Fibroblast of skin of scalp (primary cell): Measurements from ENCODE around the gene HMCES.
"Not testable (repeated sequence)": the region's sequence is repeated elsewhere in the genome, so short reads cannot be mapped to it uniquely, and the experiment has no call there.

ENCODE experiments used
- DNase-seq: peaks from one replicate; pipeline ENCODE4 v3.0.0-alpha.2; 2013

The HMCES gene

DNA sequence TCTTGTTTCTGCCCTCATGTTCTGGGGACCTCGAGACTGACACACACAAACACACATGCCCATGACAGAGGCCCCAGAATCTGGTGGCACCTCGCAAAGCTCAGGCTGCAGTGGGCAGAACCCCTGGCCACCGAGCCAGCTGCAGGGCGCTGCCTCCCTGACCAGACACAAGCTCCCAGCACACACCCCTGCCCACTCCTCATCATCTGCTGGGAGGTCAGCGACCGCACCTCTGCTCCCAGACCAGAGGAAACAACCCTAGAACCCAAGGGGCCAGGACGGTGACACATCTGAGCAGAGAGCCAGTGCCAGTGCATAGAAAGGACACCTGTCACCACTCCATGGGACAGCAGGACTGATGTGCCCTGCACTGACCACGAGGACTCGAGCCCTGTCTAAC lies 43.2 kb downstream of the HMCES start:
- no peak for DNase-seq

DNA sequence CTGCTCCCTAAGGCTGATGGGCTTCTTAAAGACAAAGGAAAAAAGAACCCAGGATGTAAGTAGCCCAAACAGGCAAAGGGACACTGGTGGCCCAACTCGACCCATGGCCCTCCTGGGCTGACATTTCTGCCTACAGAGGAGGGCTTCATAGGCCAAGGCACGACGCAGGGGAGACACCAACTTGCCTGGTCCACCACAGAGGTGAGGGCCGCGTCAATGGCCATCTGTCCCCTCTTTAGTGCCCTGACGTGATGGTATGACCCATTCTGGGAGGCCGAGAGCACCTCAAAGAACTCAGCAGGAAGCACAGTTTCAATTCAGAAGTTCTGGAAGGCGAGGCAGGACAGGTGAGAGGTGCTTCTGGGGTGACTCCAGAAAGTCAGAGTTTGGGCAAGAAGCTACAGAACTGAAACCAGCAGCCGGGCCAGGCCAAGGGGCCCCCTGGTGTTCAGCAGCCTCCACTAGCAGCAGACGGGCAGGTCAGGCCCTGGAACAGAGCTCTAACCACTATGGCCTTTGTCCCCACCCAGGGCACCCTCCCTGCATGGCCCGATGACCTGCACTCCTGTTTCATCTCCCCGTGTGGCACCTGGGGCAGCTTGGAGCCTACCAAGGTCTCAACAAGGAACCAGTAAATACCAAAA lies 45.1 kb downstream of the HMCES start:
- no peak for DNase-seq

DNA sequence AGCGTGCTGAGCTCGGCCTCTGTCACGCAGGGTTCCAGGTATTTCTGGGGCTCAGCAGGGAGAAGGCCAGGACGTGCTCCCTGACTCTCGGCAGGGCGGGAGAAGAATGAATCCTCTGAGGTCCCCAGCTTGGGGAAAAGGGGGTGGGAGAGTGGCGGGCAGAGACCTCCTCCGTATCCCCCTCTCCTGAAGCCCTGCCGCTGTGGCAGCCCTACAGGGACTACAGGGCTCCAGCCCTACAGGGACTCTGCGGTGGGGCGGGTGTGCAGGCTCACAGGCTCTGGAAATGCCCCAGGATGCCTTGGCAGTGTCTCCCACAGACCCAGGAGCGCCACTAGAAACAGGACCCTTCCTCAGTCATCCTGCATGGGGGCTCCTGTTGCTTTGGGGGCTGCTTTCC lies 46.2 kb downstream of the HMCES start:
- DNase-seq = no peak

DNA sequence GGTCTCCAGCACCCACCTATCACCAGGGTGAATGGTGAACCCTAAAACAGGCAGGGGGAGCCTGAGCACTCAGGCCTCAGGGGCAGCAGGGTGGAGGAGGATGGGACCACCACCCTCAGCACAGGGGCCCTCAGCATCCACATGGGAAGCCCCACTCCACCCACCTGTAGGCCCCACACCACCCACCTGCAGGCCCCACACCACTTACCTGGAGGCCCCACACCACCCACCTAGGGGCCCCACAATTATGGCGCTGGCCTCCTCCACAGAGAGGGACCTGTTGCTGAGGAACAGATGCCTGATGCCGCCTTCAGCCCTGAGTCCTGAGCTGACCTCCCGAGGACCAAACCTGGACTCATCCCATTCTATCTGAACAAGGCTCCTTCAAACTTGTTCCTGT lies 46.7 kb downstream of the HMCES start:
- no peak for DNase-seq

DNA sequence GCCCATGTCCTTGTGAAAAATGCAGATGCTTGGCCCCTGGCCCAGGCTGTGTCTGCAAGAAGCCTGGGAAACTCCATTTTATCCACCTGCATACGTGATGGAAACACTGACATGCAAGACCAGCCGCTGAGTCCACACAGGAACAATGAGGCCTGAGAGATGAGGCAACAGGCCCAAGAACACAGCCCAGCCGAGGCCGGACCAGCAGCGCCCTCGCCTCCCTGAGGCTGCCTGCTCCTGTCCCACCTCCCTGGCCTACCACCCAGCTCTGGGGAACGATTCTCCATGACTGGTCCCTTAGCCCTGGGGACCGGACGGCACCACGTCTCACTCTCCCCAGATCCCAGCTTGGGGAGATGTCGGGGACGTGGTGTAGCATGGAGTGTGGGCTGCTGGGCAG lies 47.5 kb downstream of the HMCES start:
- DNase-seq = no peak

DNA sequence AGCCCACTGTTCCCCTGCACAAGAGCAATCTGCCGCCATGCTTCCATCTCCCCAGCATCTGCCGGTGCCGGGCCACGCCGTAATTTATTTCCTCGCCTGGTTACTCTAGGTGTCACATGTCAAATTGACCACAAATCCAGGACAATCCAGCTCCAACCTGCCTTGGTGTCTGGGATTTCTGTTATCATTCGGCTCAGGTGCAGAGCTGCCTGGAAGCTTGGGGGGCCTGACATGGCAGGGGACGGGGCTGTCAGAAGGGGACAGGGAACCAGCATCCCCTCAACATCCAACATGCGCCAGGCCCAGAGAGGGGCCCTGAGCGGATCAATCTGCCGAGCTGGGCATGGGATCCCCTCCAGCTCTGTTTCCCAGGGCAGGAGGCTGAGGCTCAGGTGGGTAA lies 47.9 kb downstream of the HMCES start:
- no peak for DNase-seq

DNA sequence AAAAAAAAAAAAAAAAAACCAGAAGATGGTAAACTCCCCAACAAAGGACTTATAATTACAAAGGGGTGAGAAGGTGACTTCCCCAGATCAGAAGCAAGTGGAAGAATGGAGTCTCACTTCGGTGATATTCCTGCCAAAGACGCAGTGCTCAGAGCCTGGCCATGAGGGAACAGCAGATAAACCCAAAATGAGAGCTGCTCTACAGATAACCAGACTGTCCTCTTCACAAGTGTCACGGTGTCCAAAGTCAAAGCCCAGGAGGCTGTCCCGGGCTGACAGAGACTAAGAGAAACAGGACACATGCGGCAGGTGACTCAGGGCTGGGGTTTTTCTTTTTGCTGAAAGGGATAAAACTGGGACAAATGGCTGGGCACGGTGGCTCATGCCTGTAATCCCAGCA lies 48.8 kb downstream of the HMCES start:
- DNase-seq = no peak

DNA sequence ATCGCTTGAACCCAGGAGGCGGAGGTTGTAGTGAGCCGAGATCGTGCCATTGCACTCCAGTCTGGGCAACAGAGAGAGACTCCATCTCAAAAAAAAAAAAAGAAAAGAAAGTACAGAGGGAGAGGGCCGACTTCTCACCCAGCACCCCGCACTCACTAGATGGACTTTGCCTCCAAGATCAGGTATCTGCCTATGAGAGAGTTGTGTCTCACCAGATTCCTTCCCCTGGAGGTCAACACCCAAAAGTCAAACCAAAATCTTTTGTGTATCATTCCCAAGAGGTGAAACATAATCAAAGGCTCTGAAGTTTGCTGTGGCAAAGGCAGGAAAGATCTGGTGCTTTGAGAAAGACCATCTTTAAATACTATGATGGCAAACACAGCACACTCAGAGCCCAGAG lies 51.2 kb downstream of the HMCES start:
- no peak for DNase-seq

DNA sequence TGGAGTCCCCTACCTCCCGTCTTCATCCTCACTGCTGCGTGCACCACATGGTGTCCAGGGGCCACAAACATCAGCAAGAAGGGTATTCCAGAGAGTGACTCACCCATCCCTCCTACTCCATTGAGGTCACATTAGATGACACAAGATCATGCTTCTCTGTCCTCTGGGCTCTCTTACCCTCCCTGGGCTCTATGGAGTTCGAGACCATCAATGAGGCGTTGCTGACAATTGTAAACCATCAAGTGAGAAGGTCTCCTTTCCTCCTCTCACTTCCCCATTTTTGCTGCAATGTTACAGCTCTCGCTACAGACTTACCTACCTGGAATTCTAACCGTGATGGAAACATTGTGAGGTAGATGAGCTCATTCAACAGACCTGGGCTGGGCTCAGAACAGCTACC lies 51.7 kb downstream of the HMCES start:
- no peak for DNase-seq

DNA sequence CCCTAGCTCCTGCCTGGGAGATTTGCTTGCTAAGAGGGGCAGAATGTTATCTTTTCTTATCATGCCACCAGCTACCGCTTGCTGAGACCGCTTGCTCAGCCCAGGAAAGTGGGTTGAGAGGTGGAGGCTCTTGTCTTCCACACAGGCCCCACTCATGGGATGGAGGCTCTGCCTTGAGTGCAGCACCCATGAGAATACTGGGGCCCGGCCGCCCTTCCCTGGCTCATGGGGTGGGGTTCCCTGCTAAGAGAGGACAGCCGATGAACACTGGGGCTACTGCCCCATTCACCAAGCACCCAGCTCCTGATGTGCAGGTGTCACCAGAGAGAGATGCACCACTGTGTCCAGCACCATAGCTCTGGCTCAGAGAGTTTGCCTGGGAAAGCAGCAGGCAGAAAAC lies 55.2 kb downstream of the HMCES start:
- DNase-seq = no peak

DNA sequence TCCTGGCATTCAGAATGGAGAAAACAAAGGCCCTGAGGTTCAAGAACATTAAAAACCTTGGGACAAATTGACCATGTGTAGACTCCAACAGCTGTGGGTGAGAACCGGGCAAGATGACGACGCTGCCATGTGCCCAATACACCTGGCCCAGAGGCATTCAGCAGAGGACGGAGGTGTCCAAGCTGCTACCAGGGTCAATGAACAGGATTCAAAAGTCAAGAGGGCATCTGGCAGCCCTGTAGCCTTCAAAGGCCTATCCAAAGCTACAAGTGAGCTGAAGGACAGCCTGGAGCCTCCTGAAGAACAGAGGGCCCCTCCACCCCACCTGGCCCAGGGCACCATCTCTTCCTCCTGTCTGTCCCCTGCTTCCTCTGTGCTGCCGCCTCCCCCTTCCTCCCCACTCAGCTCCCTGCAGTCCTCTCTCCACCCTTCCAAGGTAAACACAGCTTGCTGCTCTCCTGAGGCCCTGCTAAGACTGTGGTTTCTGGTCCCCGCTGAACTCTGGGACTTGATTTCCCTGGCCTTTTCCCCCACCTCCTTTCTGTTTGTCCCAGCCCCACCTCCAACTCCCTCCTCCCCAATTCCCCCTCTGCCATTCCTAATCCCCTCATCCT lies 57.5 kb downstream of the HMCES start:
- no peak for DNase-seq

DNA sequence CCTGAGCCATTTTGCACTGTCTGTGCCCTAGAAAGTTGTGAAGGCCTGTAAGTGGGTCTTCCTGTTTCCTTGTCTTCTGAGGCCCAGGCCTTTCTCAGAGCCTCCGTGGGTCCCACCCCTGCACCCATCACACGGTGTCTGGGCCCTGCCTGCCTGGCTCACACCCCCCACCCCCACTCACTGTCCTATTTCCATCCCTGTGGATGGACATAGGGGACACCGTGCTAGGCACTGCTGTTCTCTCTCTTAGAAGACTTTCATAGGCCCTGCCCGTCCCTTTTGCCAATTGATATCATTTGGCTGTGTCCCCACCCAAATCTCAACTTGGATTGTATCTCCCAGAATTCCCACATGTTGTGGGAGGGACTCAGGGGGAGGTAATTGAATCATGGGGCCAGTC lies 59.0 kb downstream of the HMCES start:
- DNase-seq = not testable (repeated sequence)

DNA sequence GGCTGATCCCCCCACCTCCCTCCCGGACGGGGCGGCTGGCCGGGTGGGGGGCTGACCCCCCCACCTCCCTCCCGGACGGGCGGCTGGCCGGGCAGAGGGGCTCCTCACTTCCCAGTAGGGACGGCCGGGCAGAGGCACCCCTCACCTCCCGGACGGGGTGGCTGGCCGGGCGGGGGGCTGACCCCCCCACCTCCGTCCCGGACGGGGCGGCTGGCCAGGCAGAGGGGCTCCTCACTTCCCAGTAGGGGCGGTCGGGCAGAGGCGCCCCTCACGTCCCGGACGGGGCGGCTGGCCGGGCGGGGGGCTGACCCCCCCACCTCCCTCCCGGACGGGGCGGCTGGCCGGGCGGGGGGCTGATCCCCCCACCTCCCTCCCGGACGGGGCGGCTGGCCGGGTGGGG lies 60.5 kb downstream of the HMCES start:
- not testable (repeated sequence) for DNase-seq

DNA sequence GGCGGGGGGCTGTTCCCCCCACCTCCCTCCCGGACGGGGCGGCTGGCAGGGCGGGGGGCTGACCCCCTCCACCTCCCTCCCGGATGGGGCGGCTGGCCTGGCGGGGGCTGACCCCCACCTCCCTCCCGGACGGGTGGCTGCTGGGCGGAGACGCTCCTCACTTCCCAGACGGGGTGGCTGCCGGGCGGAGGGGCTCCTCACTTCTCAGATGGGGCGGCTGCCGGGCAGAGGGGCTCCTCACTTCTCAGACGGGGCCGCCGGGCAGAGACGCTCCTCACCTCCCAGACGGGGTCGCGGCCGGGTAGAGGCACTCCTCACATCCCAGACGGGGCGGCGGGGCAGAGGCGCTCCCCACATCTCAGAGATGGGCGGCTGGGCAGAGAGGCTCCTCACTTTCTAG lies 61.2 kb downstream of the HMCES start:
- not testable (repeated sequence) for DNase-seq

DNA sequence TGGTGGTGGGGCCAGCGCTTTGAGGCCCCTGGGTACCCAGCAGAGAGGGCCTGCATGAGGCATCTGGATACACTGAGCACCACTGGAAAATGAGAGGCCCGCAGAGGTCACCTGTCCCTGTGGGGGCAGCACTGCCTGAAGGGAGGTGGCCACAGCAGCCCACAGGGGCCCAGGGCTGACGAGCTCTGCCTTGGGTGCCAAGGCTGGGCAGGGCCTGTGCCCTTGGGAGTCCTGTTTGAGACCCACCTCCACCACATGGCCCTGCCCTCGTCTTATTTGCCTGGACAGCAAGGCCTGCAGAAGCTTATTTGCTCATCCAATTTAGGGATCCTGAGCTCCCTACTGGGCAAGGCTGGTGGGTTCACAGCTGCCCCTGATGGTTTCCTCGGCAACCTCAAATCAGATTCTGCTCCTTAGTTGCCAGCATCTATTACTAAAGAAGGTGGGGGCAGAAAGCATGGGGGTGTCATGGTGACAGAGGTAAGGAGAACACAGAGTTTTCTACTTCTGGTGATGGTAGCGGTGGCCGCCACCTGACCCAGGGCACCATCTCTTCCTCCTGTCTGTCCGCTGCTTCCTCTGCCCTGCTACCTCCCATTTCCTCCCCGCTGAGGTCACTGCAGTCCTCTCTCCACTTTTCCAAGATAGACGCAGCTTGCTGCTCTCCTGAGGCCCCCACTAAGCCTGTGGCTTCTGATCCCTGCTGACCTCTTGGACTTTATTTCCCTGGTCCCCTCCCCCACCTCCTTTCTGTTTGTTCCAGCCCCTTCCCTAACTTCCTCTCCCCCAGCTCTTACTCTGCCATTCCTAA lies 62.9 kb downstream of the HMCES start:
- DNase-seq = no peak

DNA sequence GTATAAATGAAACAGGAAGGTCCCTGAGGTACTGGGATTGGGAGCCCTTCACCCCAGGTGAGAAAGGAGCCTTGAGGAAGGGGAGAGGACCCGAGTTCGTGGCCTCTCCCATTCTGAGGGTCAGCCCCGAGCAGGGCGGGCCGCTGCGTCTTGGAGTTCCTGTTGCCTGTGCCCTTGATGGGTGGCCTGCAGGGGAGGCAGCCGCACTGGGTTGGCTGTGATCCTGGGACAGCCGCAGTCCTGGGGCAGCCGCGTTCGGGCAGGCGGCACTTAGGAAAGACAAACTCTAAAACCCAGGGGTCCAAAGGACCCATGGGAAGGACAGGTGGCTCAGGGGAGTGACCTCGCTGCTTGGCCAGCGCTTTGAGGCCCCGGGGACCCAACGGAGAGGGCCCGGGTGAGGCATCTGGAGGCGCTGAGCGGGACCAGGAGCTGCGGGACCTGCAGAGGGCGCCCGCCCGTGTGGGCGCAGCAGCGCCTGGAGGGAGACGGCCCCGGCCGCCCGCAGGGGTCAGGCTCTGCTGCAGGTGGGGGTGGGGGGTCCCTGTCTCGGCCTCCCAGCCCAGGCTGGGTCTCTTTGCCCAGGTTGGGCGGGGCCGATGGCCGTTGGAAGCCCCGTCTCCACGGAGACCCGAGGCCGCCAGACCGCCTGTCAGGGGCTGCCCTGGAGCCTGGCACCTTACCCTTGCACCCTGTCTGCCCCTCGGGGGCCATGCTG lies 65.1 kb downstream of the HMCES start:
- DNase-seq = no peak

DNA sequence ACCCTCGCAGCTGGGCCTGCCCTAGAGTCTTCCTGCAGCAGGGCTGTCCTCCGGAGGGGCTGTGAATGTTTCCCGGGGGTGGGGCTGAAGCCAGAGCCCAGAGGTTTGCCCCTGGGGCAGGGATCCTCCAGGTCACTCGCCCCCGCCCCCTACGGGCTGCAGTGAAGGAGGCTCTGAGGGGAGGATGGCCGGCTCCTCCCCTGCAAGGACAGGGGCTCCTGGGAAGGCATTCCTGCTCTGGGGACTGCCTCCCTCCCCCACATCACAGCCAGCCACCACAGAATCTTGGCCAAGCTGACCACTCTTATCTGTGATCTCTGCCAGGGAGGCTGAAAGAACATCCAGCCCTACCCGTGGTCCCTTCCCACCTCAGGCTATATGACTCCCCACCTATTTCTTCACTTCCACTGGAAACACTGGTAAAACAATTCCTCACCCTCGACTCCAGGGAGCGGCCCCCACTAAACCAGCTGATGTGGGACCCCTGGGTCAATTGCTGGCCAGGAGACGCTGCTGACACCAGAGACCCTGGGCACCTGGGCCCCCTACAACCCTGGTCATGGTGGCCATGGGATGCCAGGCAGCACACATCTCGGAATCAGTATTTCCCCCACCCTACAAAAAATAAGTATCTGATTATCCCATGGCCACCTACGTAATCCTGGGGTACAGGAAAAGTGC lies 66.0 kb downstream of the HMCES start:
- no peak for DNase-seq

DNA sequence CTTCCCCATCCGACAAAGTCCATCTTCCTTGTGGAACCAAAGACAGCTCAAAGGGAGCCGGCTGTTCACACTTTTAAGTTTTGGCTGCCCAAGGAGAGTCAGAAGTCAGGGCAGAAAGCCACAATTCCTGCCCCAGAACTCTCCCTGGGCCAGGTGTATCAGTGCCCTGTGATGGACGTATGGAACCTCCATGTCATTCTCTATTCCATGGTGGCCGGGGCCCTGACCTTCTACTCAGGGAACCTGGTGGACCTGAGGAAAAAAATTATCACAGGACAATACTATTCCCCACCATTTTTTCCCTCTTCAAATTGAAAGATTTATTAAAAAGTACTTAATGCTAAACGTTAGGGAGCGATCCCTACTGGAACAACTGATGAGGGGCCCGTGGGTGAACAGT lies 66.6 kb downstream of the HMCES start:
- DNase-seq = no peak

DNA sequence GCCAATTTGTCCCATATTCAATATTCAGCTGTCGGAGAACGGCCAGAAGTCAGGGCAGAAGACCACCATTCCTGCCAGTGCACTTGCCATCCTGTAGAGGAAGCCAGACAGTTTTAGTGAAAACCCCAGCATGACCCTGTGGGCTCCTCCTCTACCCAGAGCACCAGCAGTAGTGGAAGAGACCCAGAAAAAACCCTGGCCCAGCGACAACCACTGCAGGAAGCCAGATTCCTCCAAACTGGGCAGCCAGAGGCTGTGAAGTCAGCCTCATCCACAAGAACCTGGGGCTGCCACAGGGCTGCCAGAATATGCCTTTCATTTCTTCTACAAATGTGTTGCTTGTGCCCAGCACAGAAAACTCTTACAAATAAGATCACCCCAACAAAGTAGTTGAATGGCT lies 67.3 kb downstream of the HMCES start:
- DNase-seq = no peak

DNA sequence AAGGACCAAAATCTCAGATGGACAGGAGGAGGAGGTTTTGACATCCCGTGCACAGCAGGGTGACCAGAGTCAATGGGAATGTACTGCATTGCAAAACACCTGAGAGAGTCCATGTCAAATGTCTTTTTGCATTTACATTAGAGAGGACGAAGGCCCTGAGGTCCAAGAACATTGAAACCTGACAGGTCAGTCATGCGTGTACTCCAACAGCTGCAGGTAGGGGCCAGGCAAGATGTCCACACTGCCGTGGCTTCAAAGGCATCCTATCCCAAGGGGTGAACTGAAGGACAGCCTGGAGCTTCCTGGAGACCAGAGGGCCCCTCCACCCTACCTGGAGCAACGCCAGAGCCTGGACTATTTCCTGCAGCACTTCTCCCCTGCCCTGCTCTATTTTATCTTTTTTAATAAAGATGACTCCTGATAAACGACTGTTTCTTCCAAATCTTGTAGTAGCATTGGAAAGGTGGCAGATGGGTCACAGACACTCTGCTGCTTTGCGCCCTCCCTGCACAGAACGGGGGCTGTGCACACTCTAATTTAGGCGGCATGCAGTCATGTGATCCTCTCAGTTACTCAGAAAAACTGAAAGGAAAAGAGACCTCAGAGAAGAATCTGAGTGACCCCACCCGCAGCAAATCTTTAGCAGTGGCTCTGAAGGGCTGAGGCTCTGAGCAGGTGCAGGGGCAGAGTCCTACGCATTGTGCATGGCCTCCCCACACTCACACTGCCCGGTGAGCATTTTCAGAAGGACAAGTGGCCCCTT lies 68.2 kb downstream of the HMCES start:
- no peak for DNase-seq

DNA sequence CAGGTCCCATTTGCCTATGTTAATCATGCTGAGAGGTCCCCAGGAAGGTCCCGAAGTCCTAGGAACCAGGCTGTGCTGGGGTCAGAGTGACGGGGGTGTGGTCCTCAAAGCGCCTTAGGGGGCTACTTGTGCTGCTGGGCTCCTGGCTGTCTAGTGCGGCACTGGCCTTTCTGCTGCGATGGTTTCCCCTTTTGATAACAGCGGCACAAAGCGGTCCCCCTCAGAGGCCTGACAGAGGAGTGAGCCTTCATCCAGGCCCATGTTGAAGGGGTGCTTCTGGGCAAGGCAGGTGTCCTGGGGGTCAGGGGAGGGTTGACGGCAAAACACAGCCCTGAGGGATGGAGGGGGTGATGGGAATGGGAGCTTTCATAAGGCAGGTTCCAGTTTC lies 68.8 kb downstream of the HMCES start:
- no peak for DNase-seq

DNA sequence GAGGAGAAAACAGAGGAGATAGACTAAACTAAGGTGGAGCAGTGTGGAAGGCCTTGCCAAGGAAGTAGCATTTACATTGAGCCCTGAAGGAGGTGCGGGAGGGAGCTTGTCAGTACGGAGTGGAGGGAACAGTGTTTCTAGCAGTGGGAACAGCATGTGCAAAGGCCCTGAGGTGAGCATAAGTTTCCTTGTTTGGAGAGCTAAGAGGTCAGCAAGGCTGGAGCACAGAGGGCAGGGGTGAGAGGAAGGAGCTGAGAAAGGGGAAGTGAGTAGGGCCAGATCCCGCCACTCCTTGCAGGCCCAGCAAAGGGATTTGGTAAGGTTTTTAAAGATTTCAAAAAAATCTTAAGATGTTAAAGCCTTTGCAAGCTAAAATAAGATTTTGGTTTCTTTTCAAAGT lies 70.1 kb downstream of the HMCES start:
- DNase-seq = no peak
